NCI-H82 treated with DMSO at 0.1 percent for 48 hours (cell line): ENCODE results near the gene DOCK9.

Experiments
- DNase-seq: peaks from one replicate; lab custom pipeline; 2025; ENCODE audit not compliant: unreplicated experiment; lab: John Stamatoyannopoulos, UW

DOCK9 gene

GRCh38 chr13:98802559-98802958 is 175.3 kb downstream of the DOCK9 start:
- no peak for DNase-seq

- DNase-seq = no peak
These were observed 176.0 kb downstream of the DOCK9 start for GRCh38 chr13:98801626-98802418.

GRCh38 chr13:98800078-98800477 is 177.8 kb downstream of the DOCK9 start:
- no peak for DNase-seq

GRCh38 chr13:98798849-98799645 is 178.8 kb downstream of the DOCK9 start:
- no peak for DNase-seq

- DNase-seq = no peak
These were observed 180.4 kb downstream of the DOCK9 start for GRCh38 chr13:98797456-98797855.

- no peak for DNase-seq
These were observed 181.1 kb downstream of the DOCK9 start for GRCh38 chr13:98796798-98797197.

- DNase-seq = no peak
These were observed 181.7 kb downstream of the DOCK9 start for GRCh38 chr13:98796191-98796590.

GRCh38 chr13:98795220-98795619 is 182.6 kb downstream of the DOCK9 start:
- DNase-seq = no peak

- no peak for DNase-seq
These were observed 183.4 kb downstream of the DOCK9 start for GRCh38 chr13:98794498-98794897.

- no peak for DNase-seq
These were observed 184.9 kb downstream of the DOCK9 start for GRCh38 chr13:98792785-98793495.

- DNase-seq = no peak
These were observed 185.5 kb downstream of the DOCK9 start for GRCh38 chr13:98792321-98792720.

GRCh38 chr13:98791611-98792010 is 186.3 kb downstream of the DOCK9 start:
- no peak for DNase-seq

- no peak for DNase-seq
These were observed 189.9 kb downstream of the DOCK9 start for GRCh38 chr13:98787996-98788395.

GRCh38 chr13:98787173-98787572 is 190.7 kb downstream of the DOCK9 start:
- DNase-seq = no peak

GRCh38 chr13:98786023-98786422 is 191.8 kb downstream of the DOCK9 start:
- no peak for DNase-seq

- DNase-seq = no peak
These were observed 192.5 kb downstream of the DOCK9 start for GRCh38 chr13:98785405-98785804.

GRCh38 chr13:98784666-98785065 is 193.2 kb downstream of the DOCK9 start:
- no peak for DNase-seq

GRCh38 chr13:98783856-98784478 is 193.9 kb downstream of the DOCK9 start:
- DNase-seq = no peak

- no peak for DNase-seq
These were observed 195.2 kb downstream of the DOCK9 start for GRCh38 chr13:98782654-98783053.

- DNase-seq = no peak
These were observed 196.0 kb downstream of the DOCK9 start for GRCh38 chr13:98781905-98782304.

GRCh38 chr13:98781470-98781869 is 196.4 kb downstream of the DOCK9 start:
- no peak for DNase-seq
